Psoas muscle (tissue), 8 donors: ENCODE data around the gene PSPC1. TPM values are rescaled to one million over a fixed set of nuclear protein-coding genes. Genes with fewer than 3 reads are reported as not detected.
"Not testable (repeated sequence)": the region's sequence is repeated elsewhere in the genome, so short reads cannot be mapped to it uniquely, and the experiment has no call there.

Experiments
- ATAC-seq, 4 donors: fragments of 200-7000 bp; cut with Tn5 transposase; one replicate each; pipeline ENCODE4 v1.9.1; 2020; ENCODE audit warnings: moderate library complexity in 3 of 4, mild to moderate bottlenecking in 2 of 4
- DNase-seq, 2 donors: peaks; one replicate each; pipeline ENCODE4 v3.0.0-alpha.2; 2020
- H3K27ac ChIP-seq: fragments of 200-600 bp; one replicate; pipeline ENCODE4 v1.8.0; 2022
- H3K27me3 ChIP-seq, 3 donors: fragments of 200-600 bp in 1 of 3; one replicate each; pipeline versions ENCODE4 v1.6.1 to v1.8.0; 2013 to 2022; ENCODE audit warnings: low read length in 2 of 3, mild to moderate bottlenecking in 2 of 3, moderate library complexity in 1 of 3; ENCODE audit not compliant: insufficient read depth in 3 of 3
- H3K36me3 ChIP-seq, 2 donors: fragments of 200-600 bp in 1 of 2; one replicate each; pipeline versions ENCODE4 v1.6.1 to v1.8.0; 2013 to 2022; ENCODE audit warnings: low read depth in 1 of 2, mild to moderate bottlenecking in 1 of 2, moderate library complexity in 1 of 2; ENCODE audit not compliant: insufficient read depth in 1 of 2
- H3K4me1 ChIP-seq: fragments of 200-600 bp; one replicate; pipeline ENCODE4 v1.8.0; 2022
- H3K4me3 ChIP-seq: fragments of 200-600 bp; one replicate; pipeline ENCODE4 v1.8.0; 2022; ENCODE audit warnings: mild to moderate bottlenecking
- H3K9me3 ChIP-seq: fragments of 200-600 bp; one replicate; pipeline ENCODE4 v1.8.0; 2022
- WGBS, 3 donors: extraction: QIAGEN DNeasy Blood & Tissue Kit; methylation state at CpG; one replicate each; pipeline versions ENCODE4 v1.1.6 to v1.1.7; 2013; 5-methylcytosine and 5-hydroxymethylcytosine counted together
- intact Hi-C, 2 donors: fragments of 100-400 bp; cut with DNase I; formaldehyde crosslinking; loops; one replicate each; pipeline versions ENCODE4 v1.11.0 to v1.14.2; 2022
- polyA plus RNA-seq, 3 donors: library from polyadenylated mRNA; stranded (reverse); fragments of 200-250 nt; gene quantifications; one replicate each; pipeline ENCODE4 v1.2.3, GENCODE V29; 2013
- total RNA-seq, 4 donors: library from RNA; stranded (reverse); fragmentation: NEBNext Ultra II Directional in 2 of 4; extraction: Animal tissue kit (Norgen Biotek cat#: 25700) in 2 of 4; gene quantifications; one replicate each; pipeline versions ENCODE4 v1.2.1 to v1.2.4, GENCODE V29; 2021 to 2023
- TF ChIP-seq, protein P1 (sequence below): fragments of 200-600 bp; IDR thresholded peaks from one replicate; pipeline ENCODE4 v1.8.0; 2022; ENCODE audit warnings: antibody characterized with exemption
- donor health status: healthy with polysubstance abuse.
- donor health status: DM: no; HTN: no; CAD: no; lungs with moderate emphysema.
- donor health status: Bipolar disorder and iron deficiency.
- donor health status: healthy.
- donor health status: DM: yes; HTN: yes; CAD: no.
- donor health status: DM: no; HTN: no; CAD: no.
- donor health status: DM: no; HTN: no; CAD: no.
- donor health status: DM: yes; HTN: yes; CAD: no.

Gene PSPC1
- total and polyA plus RNA-seq, 7 donors: 18.1 to 39.8 (median 24.8) TPM

DNA sequence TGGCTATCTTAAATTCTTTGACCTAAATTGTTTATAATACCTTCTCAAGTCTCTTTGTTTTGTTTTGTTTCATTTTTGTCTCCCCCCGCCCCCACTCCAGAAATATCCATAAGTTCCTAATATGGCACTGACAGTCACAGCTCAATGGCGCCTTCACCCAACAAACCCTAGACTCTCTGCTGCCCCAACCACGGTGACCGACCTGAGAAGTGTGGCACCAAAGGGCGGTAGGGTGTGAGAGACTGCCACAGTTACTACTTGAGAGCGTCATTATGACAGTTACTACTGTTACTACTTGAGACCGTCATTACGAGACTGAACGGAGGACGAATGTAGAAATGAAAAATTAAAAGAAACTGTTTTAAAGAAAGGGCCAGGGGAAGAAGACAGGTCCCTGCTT, 34.4 kb upstream of the PSPC1 start:
- ATAC-seq (no peak), DNase-seq (no peak)
- WGBS, 3 donors: 95 to 97% (median 95%) methylated on average over 10 of the region's 10 CpGs
- intact Hi-C loops: no loop called here
- no peaks in the 10 kb centered on the region for H3K27me3 ChIP-seq
- TF ChIP-seq, protein P1, sequence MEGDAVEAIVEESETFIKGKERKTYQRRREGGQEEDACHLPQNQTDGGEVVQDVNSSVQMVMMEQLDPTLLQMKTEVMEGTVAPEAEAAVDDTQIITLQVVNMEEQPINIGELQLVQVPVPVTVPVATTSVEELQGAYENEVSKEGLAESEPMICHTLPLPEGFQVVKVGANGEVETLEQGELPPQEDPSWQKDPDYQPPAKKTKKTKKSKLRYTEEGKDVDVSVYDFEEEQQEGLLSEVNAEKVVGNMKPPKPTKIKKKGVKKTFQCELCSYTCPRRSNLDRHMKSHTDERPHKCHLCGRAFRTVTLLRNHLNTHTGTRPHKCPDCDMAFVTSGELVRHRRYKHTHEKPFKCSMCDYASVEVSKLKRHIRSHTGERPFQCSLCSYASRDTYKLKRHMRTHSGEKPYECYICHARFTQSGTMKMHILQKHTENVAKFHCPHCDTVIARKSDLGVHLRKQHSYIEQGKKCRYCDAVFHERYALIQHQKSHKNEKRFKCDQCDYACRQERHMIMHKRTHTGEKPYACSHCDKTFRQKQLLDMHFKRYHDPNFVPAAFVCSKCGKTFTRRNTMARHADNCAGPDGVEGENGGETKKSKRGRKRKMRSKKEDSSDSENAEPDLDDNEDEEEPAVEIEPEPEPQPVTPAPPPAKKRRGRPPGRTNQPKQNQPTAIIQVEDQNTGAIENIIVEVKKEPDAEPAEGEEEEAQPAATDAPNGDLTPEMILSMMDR: no peak
- H3K9me3 ChIP-seq: no peaks in the 10 kb centered on the region
- no peaks in the 10 kb centered on the region for H3K4me1 ChIP-seq
- no peak overlapping the region for H3K27ac ChIP-seq
- H3K36me3 ChIP-seq: peaks cover 0 to 18% of the 10 kb centered on the region in 2 donors
- H3K4me3 ChIP-seq: no peak overlapping the region

DNA sequence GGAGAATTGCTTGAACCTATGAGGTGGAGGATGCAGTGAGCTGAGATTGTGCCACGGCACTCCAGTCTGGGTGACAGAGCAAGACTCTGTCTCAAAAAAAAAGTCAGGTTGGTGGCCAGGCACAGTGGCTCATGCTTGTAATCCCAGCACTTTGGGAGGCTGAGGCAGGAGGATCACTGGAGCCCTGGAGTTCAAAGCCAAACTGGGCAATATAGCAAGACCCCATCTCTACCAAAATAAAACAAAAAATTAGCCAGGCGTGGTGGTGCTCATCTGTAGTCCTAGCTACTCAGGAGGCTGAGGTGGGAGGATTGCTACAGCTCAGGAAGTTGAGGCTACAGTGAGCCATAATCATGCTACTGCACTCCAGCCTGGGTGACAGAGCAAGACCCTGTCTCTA, 33.1 kb upstream of the PSPC1 start:
- ATAC-seq, H3K27ac ChIP-seq, H3K9me3 ChIP-seq, H3K36me3 ChIP-seq, H3K4me3 ChIP-seq, H3K27me3 ChIP-seq, H3K4me1 ChIP-seq, intact Hi-C loops, DNase-seq: not testable (repeated sequence)
- 97 to 100% (median 97%) methylated on average over 2 of the region's 2 CpGs for WGBS, 3 donors

DNA sequence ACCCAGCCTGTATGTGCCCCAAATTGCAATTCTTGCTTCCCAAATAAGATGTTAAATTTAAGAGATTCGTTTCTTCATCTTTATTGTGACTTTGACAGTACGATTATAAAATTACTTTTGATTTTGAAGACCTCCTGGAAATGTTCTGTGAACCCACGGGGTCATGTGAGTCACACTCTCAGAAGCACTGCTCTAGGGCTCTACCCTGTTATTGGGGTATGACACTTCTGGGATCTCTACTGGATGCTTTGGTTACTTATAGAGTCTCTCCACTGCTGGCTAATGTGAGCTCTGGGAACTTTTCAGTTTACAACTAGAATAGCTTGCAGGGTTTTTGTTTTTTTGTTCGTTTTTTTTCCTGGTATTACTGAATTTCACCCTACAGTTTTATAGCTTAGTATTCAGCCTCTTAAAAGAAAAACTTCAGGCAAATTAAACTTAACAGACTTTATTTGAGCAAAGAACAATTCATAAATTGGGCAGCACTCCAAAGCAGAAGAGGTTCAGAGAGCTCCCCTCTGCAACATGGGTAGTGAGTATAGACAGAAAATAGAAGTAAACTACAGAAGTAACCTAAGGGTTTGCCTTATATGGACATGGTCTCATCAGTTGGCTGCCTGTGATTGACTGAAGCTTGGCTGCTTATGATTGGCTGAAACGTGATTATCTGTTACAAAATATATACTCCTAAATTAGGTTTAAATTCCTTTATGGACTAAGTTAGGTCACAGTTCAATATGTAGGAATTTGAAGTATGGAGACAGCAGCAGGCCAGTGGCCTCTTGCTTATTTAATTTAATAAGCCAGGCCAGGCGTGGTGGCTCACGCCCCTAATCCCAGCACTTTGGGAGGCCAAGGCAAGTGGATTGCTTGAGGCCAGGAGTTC, 28.5 kb upstream of the PSPC1 start:
- TF ChIP-seq, protein P1: no peak
- Histone ChIP-seq H3K4me1 (no peaks in the 10 kb centered on the region), H3K4me3 (no peak overlapping the region), H3K9me3 (no peaks in the 10 kb centered on the region), H3K36me3 (no peaks in the 10 kb centered on the region), H3K27ac (no peak overlapping the region), H3K27me3 (no peaks in the 10 kb centered on the region)
- intact Hi-C loops: no loop called here
- DNase-seq (no peak), ATAC-seq (no peak)
- 96 to 97% (median 97%) methylated on average over 7 of the region's 7 CpGs for WGBS, 3 donors

DNA sequence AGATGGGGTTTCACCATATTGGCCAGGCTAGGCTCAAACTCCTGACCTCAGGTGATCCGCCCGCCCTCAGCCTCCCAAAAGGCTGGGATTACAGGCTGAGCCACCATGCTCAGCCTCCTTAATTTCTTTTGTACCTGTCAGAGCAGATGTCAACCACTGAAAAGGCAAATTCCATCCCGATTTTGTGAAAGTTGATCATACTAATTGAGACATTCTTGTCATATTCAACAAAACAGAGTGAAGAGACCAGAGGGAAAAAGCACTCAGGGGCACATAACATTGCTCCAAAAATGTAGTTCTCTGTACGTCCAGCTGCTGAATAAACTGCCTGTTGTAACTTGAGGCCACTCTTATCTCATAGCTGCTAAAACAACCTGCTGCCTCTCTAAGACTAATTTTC, 27.4 kb upstream of the PSPC1 start:
- intact Hi-C loops: no loop called here
- no peaks in the 10 kb centered on the region for H3K27me3 ChIP-seq
- TF ChIP-seq, protein P1: no peak
- no peak overlapping the region for H3K4me3 ChIP-seq
- H3K27ac ChIP-seq: no peak overlapping the region
- no peaks in the 10 kb centered on the region for H3K4me1 ChIP-seq
- no peaks in the 10 kb centered on the region for H3K36me3 ChIP-seq
- WGBS, 3 donors: 87 to 90% (median 88%) methylated on average over 4 of the region's 4 CpGs
- DNase-seq (no peak), ATAC-seq (no peak)
- no peaks in the 10 kb centered on the region for H3K9me3 ChIP-seq

DNA sequence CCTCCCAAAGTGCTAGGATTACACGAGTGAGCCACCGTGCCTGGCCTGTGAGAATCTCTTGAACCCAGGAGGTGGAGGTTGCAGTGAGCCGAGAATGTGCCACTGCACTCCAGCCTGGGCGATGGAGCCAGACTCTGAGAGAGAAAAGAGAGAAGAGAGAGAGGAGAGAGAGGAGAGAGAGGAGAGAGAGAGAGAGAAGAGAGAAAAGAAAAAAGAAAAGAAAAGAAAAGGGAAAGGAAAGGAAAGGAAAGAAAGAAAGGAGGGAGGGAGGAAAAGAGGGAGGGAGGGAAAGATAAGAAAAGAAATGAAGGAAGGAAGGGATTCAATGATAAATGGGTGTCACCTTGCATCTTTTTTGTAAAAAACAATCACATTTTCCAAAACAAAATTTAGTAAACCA, 23.0 kb upstream of the PSPC1 start:
- Histone ChIP-seq H3K27me3 (no peaks in the 10 kb centered on the region), H3K4me1 (no peaks in the 10 kb centered on the region), H3K4me3 (no peak overlapping the region), H3K27ac (no peak overlapping the region), H3K36me3 (no peaks in the 10 kb centered on the region), H3K9me3 (no peaks in the 10 kb centered on the region)
- DNase-seq (no peak), ATAC-seq (no peak)
- 83 to 93% (median 91%) methylated on average over 4 of the region's 4 CpGs for WGBS, 3 donors
- TF ChIP-seq, protein P1: no peak
- intact Hi-C loops: no loop called here
